Smooth muscle cell (in vitro differentiated cells): ENCODE data around the gene ALPG. TPM values are rescaled to one million over a fixed set of nuclear protein-coding genes. Genes with fewer than 3 reads are reported as not detected.
"Not testable (repeated sequence)": the region's sequence is repeated elsewhere in the genome, so short reads cannot be mapped to it uniquely, and the experiment has no call there.

Experiments used
- DNase-seq: peaks from one replicate; lab custom pipeline; 2025; ENCODE audit not compliant: unreplicated experiment; lab: John Stamatoyannopoulos, UW
- H2AFZ ChIP-seq: fragments of 200-600 bp; sonication (generic); 2 replicates; pipeline ENCODE4 v1.6.0; 2016; ENCODE audit warnings: antibody characterized with exemption, low read depth, mild to moderate bottlenecking
- H3F3A ChIP-seq: fragments of 200-600 bp; sonication (generic); 2 replicates; pipeline ENCODE4 v1.6.0; 2017; ENCODE audit warnings: antibody characterized with exemption, low read depth
- H3K27ac ChIP-seq: fragments of 200-600 bp; sonication (generic); 2 replicates; pipeline ENCODE4 v1.5.1; 2016; ENCODE audit warnings: low read depth, mild to moderate bottlenecking
- H3K27me3 ChIP-seq: fragments of 200-600 bp; sonication (generic); 2 replicates; pipeline ENCODE4 v1.6.1; 2016; ENCODE audit warnings: low read depth, mild to moderate bottlenecking
- H3K36me3 ChIP-seq: fragments of 200-600 bp; sonication (generic); 2 replicates; pipeline ENCODE4 v1.5.1; 2016; ENCODE audit warnings: low read depth
- H3K4me1 ChIP-seq: fragments of 200-600 bp; sonication (generic); 2 replicates; pipeline ENCODE4 v1.5.1; 2016; ENCODE audit warnings: low read depth
- H3K4me2 ChIP-seq: fragments of 200-600 bp; sonication (generic); 2 replicates; pipeline ENCODE4 v1.6.0; 2016; ENCODE audit warnings: mild to moderate bottlenecking
- H3K4me3 ChIP-seq: fragments of 200-600 bp; sonication (generic); 2 replicates; pipeline ENCODE4 v1.5.1; 2016; ENCODE audit warnings: mild to moderate bottlenecking
- H3K79me2 ChIP-seq: fragments of 200-600 bp; sonication (generic); 2 replicates; pipeline ENCODE4 v1.6.0; 2016; ENCODE audit warnings: low read depth, mild to moderate bottlenecking
- H3K9ac ChIP-seq: fragments of 200-600 bp; sonication (generic); 2 replicates; pipeline ENCODE4 v1.6.0; 2016; ENCODE audit warnings: low read depth
- H3K9me3 ChIP-seq: fragments of 200-600 bp; sonication (generic); replicated peaks from 2 replicates; pipeline ENCODE4 v1.5.1; 2016; ENCODE audit warnings: low read depth
- H4K20me1 ChIP-seq: fragments of 200-600 bp; sonication (generic); 2 replicates; pipeline ENCODE4 v1.6.0; 2016; ENCODE audit warnings: low read depth
- WGBS: methylation state at CpG from one replicate; pipeline ENCODE4 v1.1.7; 2016; ENCODE audit warnings: low lambda C conversion rate; 5-methylcytosine and 5-hydroxymethylcytosine counted together
- polyA plus RNA-seq: library from polyadenylated mRNA; unstranded; fragments of >200 nt; fragmentation: Nextera tagmentation; extraction: Ambion mirVana; gene quantifications from 2 replicates; pipeline ENCODE4 v1.2.1, GENCODE V29; 2016
- total RNA-seq: library from RNA; depleted of rRNA; stranded (reverse); fragments of >200 nt; gene quantifications from 2 replicates; pipeline ENCODE4 v1.2.3, GENCODE V29; 2014
- TF ChIP-seq, protein P1 (sequence below): fragments of 200-600 bp; sonication (generic); IDR thresholded peaks from 2 replicates; pipeline ENCODE4 v1.5.1; 2017; ENCODE audit warnings: borderline replicate concordance, mild to moderate bottlenecking, antibody characterized with exemption; ENCODE audit not compliant: insufficient read depth, poor library complexity, severe bottlenecking

ALPG gene
- total and polyA plus RNA-seq, 2 experiments from 2014 or later = not detected

DNA sequence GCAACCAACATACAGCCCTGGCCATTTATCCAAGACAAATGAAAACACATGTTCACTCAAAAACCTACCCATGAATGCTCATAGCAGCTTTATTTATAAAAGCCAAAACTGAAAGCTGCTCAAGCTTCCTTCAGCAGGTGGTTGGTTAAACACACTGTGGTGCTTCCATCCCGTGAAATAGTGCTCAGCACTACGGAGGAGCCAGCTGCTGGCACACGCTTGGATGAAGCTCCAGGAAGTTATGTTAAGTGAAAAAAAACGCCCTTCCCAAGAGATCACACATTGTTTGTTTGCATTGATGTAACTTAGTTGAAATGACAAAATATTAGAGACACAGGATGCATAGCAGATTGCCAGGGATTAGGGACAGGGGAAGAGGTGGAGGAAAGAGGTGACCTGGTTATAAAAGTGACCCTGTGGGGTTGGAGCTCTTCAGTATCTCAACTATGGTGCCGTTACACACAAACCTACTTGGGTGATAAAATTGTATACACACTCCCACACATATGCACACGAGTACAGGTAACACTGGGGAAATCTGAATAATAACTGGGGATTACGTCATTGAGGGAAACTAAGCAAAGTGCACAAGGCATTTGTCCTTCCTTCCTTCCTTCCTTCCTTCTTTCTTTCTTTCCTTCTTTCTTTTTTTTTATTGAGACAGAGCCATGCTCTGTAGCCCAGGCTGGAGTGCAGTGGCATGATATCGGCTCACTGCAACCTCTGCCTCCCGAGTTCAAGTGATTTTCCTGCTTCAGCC is 6.2 kb upstream of the ALPG start:
- no peaks in the 10 kb centered on the region for H3K27me3 ChIP-seq
- no peak for DNase-seq
- H3K79me2 ChIP-seq = no peaks in the 10 kb centered on the region
- H3K9ac ChIP-seq = no peak overlapping the region
- no peak overlapping the region for H3K4me2 ChIP-seq
- TF ChIP-seq, protein P1, sequence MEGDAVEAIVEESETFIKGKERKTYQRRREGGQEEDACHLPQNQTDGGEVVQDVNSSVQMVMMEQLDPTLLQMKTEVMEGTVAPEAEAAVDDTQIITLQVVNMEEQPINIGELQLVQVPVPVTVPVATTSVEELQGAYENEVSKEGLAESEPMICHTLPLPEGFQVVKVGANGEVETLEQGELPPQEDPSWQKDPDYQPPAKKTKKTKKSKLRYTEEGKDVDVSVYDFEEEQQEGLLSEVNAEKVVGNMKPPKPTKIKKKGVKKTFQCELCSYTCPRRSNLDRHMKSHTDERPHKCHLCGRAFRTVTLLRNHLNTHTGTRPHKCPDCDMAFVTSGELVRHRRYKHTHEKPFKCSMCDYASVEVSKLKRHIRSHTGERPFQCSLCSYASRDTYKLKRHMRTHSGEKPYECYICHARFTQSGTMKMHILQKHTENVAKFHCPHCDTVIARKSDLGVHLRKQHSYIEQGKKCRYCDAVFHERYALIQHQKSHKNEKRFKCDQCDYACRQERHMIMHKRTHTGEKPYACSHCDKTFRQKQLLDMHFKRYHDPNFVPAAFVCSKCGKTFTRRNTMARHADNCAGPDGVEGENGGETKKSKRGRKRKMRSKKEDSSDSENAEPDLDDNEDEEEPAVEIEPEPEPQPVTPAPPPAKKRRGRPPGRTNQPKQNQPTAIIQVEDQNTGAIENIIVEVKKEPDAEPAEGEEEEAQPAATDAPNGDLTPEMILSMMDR = no peak
- no peaks in the 10 kb centered on the region for H3K36me3 ChIP-seq
- H3K27ac ChIP-seq = no peak overlapping the region
- no peaks in the 10 kb centered on the region for H3F3A ChIP-seq
- no peak overlapping the region for H2AFZ ChIP-seq
- WGBS = 88% methylated on average over 9 of the region's 9 CpGs
- H3K4me3 ChIP-seq = no peak overlapping the region
- H3K4me1 ChIP-seq = no peaks in the 10 kb centered on the region
- no peaks in the 10 kb centered on the region for H4K20me1 ChIP-seq
- no peaks in the 10 kb centered on the region for H3K9me3 ChIP-seq

DNA sequence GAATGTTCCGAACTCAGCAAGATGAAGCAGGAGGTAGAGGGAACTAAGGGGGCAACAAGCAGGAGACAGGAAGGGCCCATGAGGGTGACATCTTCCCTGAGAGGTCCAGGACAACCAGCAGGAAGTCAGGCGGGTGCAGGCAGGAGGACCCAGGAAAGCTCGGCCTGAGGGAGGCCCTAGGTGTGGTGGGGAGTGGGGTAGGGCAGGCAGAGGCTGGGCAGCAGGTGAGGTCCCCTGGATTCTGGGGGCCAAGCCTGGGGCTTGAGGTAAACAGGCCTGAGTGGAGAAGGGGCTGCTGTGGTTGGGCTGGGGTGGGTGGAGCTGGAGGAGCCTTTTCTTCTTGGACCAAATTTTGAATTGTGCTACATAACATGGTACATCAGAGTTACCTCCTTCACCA is 4.1 kb upstream of the ALPG start:
- no peak overlapping the region for H2AFZ ChIP-seq
- no peak overlapping the region for H3K9ac ChIP-seq
- H4K20me1 ChIP-seq = no peaks in the 10 kb centered on the region
- H3K36me3 ChIP-seq = no peaks in the 10 kb centered on the region
- H3K27me3 ChIP-seq = no peaks in the 10 kb centered on the region
- H3K27ac ChIP-seq = no peak overlapping the region
- no peaks in the 10 kb centered on the region for H3K9me3 ChIP-seq
- H3F3A ChIP-seq = no peaks in the 10 kb centered on the region
- DNase-seq = no peak
- TF ChIP-seq, protein P1 = no peak
- no peaks in the 10 kb centered on the region for H3K4me1 ChIP-seq
- 95% methylated on average over 3 of the region's 3 CpGs for WGBS
- H3K4me2 ChIP-seq = no peak overlapping the region
- H3K79me2 ChIP-seq = no peaks in the 10 kb centered on the region
- H3K4me3 ChIP-seq = no peak overlapping the region

DNA sequence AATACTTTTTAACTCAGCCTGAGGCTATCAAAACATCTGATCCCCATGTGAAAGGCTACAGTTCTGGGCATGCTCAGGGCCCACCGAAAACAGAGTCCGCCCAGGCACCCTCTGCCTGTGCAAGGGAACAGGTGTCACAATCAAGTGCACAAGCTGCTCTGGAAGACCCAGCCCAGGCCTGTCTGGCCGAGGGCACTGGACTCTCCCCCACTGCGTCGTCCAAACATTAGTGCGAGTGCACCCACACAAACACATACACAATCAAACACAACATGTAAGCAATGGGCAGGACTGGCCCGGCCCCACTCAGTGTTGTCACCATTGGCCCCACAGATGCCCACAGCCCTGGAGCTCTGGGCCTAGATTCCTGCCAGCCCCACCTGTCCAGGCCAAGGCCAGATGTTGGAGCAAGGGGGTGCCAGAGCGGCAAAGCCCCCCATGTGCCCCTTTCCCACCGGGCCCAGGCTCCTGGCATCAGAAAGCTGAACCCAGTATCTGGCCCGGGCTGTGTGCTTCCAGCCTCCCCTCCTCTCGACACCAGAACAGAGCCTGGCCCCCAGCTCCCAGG is 617 bp upstream of the ALPG start:
- Histone ChIP-seq H3K4me1 (no peaks in the 10 kb centered on the region), H3K9ac (no peak overlapping the region), H3K79me2 (no peaks in the 10 kb centered on the region), H3F3A (no peaks in the 10 kb centered on the region), H4K20me1 (no peaks in the 10 kb centered on the region), H3K27me3 (no peaks in the 10 kb centered on the region), H2AFZ (no peak overlapping the region), H3K4me2 (no peak overlapping the region), H3K27ac (no peak overlapping the region), H3K36me3 (no peaks in the 10 kb centered on the region), H3K9me3 (no peaks in the 10 kb centered on the region), H3K4me3 (no peak overlapping the region)
- TF ChIP-seq, protein P1 = no peak
- no peak for DNase-seq
- 95% methylated on average over 11 of the region's 11 CpGs for WGBS

DNA sequence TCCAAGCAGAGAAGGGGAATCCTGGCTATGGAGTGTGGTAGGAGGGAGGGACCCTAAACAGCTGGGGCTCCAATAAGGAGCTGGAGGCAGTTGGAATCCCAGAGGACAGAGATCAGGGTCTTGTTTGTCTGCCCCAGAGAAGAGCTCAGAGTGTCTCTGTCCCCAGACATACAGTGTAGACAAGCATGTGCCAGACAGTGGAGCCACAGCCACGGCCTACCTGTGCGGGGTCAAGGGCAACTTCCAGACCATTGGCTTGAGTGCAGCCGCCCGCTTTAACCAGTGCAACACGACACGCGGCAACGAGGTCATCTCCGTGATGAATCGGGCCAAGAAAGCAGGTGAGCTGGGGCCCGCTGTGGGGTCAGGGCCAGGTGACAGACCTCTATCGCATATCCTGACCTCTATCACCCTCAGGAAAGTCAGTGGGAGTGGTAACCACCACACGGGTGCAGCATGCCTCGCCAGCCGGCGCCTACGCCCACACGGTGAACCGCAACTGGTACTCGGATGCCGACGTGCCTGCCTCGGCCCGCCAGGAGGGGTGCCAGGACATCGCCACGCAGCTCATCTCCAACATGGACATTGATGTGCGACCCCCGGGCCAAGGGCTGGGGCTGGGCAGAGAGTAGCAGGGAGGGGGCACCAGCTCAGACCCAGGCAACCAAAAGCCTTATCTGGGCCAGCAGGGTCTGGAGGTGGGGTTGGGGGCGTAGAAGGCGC is 945 bp downstream of the ALPG start:
- H3K4me2 ChIP-seq, H2AFZ ChIP-seq, H3K27me3 ChIP-seq, H4K20me1 ChIP-seq, H3K4me1 ChIP-seq, H3K4me3 ChIP-seq, H3K79me2 ChIP-seq, H3K36me3 ChIP-seq, H3K9ac ChIP-seq, H3K27ac ChIP-seq, H3F3A ChIP-seq, DNase-seq, H3K9me3 ChIP-seq: not testable (repeated sequence)
- whole genome bisulfite sequencing = 98% methylated on average over 30 of the region's 30 CpGs

DNA sequence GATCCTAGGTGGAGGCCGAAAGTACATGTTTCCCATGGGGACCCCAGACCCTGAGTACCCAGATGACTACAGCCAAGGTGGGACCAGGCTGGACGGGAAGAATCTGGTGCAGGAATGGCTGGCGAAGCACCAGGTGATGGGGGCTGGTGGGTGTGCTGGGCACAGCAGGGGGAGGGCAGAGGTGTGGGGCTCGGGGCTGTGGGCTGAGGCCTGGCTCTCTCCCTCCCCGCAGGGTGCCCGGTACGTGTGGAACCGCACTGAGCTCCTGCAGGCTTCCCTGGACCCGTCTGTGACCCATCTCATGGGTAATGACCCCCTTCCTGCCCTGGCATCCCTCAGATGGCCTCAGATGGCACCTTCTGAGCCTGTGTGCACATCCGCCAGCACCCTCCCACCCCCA is 1.6 kb downstream of the ALPG start:
- not testable (repeated sequence) for H3K36me3 ChIP-seq, H3K4me1 ChIP-seq, H3K79me2 ChIP-seq, H3K27ac ChIP-seq, H3F3A ChIP-seq, H4K20me1 ChIP-seq, H3K9ac ChIP-seq, H2AFZ ChIP-seq, H3K4me2 ChIP-seq, H3K9me3 ChIP-seq, H3K4me3 ChIP-seq, DNase-seq
- peaks cover 13% of the 10 kb centered on the region for H3K27me3 ChIP-seq
- whole genome bisulfite sequencing = 100% methylated on average over 2 of the region's 10 CpGs

DNA sequence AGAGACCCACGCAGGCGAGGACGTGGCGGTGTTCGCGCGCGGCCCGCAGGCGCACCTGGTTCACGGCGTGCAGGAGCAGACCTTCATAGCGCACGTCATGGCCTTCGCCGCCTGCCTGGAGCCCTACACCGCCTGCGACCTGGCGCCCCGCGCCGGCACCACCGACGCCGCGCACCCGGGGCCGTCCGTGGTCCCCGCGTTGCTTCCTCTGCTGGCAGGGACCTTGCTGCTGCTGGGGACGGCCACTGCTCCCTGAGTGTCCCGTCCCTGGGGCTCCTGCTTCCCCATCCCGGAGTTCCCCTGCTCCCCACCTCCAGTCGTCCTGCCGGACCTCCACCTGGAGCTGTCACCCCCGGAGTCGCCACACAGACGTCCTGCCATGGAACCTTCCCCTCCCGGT is 3.0 kb downstream of the ALPG start:
- not testable (repeated sequence) for H3K9me3 ChIP-seq, H3K4me3 ChIP-seq, DNase-seq, H3K79me2 ChIP-seq, H2AFZ ChIP-seq, H3K4me2 ChIP-seq, H4K20me1 ChIP-seq, H3F3A ChIP-seq, H3K9ac ChIP-seq, H3K36me3 ChIP-seq, H3K4me1 ChIP-seq, H3K27ac ChIP-seq
- peaks cover 19% of the 10 kb centered on the region for H3K27me3 ChIP-seq
- WGBS = 86% methylated on average over 10 of the region's 40 CpGs
